MM.1S (cell line): ENCODE measurements around the gene NLRC3.

ENCODE experiments used
- CTCF ChIP-seq: fragments of 300-600 bp; sonication (generic); IDR thresholded peaks from 2 replicates; pipeline ENCODE4 v1.5.1; 2016; ENCODE audit warnings: antibody characterized with exemption, low read length, mixed read lengths
- EZH2 ChIP-seq: fragments of 300-600 bp; sonication (generic); optimal IDR thresholded peaks from 2 replicates; pipeline ENCODE3; 2017; ENCODE audit warnings: low read depth, mild to moderate bottlenecking, antibody characterized with exemption, low read length, mixed read lengths
- EZH2phosphoT487 ChIP-seq: fragments of 300-600 bp; sonication (generic); IDR thresholded peaks from 2 replicates; pipeline ENCODE4 v1.6.1; 2018; ENCODE audit warnings: antibody characterized with exemption, low read length

GRCh38 chr16:3598236-3598635 is 21.0 kb upstream of the NLRC3 start:
- TF ChIP-seq CTCF = no peak
- no peak for TF ChIP-seq EZH2phosphoT487
- no peak for TF ChIP-seq EZH2
